DMS153 treated with DMSO at 0.1 percent for 48 hours (cell line): ENCODE results near the gene FARSB.
A peak's percentile ranks its signal among the peaks of the same experiment; 100 is the strongest.
"Not testable (repeated sequence)": the region's sequence is repeated elsewhere in the genome, so short reads cannot be mapped to it uniquely, and the experiment has no call there.

Experiments used
- DNase-seq: peaks from one replicate; lab custom pipeline; 2025; ENCODE audit not compliant: unreplicated experiment; lab: John Stamatoyannopoulos, UW

The FARSB gene

DNA sequence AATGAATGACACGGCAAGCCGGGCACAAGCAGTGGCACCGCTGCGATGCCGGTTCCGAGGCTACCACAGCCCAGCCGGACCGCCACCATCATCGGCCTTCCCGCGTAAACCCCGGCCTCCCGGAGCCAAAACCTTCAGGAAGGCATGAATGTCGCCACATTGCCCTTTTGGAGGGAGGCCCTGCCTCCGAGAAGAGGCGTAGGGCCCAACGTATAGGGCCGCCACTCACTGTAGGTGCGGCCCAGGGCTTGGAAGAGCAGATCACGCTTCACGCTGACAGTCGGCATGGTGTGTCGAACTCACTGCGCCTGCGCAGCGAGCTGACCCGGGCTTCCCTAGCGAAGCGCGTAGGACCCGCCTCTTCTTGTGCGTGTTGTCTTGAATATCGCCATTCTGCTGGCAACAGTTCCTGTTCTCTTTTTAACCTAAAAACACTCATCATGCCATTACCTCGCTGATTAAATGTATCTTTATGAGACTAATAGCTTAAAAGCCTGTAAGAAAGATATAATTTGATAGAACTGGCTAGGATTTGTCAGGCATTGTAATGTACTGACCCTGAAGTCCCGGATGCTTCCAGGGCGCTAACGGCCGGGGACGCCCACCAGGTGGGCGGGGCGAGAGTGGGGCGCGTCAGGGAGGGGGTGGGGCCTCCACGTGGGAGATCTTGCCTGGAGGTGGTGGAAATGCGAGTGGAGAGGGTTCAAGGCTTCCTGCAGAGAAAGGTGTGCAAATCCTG, at the start of gene FARSB:
Gene FARSB, minus strand, starts transcription at position 306 of the 739 bp plus-strand sequence. Its CDS starts 19 bp downstream, at position 287.
- peak; percentile 89 for DNase-seq

DNA sequence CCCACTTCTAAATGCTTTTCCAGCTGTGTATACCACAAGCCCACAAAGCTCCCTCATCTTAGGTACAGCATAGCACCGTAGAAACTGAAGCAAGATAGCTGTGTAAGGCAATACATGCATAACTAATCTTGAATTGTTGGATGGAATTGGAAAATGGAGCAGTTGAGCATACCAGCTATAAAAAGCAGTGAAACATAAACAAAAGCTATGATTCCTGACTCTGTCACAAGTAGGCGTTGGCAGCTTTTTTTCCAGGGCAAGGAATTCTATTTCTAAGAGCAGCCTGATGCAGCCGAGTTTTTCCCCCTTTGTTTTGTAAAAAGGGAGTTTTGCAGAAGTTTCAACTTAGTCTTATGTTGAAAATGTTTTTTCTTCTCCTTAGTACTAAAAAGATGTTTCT, 48.0 kb upstream of the FARSB start:
- DNase-seq = no peak

DNA sequence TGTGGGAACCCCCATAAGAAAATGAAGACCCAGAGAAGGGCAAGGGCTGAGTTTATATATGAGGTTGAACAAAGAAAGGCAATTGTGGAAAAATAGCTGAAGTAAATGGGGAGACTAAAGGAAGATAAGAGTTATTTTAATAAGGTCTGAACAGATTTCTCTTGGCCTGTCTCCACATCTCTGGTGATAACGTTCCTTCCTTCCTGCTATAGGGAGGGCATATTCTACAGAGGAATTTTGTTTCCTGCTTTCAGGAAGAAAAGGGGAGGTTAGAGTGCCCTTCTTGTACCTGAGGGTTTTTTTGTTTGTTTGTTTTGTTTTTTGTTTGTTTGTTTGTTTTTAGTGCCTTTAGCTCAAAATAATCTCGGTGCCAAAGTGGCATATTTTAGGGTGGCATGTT, 47.2 kb upstream of the FARSB start:
- no peak for DNase-seq

DNA sequence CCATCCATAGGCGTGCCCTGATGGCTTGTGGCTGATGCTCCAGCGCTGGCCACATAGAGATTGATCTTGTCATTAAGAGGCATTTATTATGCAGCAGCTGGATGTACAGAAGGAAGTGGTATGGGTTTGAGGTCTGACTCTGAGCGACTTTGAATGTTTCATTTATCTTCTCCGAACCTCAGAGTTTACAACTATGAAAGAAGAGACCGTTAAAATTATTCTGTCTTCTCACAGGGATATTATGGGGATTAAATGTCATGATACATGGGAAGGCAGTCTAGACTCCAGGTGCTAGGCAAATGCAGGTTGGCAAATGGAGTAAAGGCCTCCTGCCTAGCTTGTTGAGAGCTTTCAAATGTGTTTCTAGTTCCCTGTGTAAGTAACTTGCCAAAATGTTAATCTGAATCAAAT, 45.8 kb upstream of the FARSB start:
- no peak for DNase-seq

DNA sequence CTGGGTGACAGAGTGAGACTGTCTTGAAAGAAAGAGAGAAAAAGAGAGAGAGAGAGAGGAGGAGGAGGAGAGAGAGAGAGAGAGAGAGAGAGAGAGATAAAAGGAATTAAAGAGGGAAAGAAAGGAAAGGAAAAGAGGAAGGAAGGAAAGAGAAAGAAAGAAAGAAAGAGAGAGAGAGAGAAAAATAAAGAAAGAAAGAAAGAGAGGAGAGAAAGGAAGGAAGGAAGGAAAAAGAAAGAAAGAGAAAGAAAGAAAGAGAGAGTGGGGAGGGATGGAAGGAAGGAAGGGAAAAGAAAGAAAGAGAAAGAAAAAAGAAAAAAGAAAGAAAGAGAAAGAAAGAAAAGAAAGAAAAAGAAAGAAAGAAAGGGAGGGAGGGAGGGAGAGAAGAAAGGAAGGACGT, 45.3 kb upstream of the FARSB start:
- DNase-seq = no peak

DNA sequence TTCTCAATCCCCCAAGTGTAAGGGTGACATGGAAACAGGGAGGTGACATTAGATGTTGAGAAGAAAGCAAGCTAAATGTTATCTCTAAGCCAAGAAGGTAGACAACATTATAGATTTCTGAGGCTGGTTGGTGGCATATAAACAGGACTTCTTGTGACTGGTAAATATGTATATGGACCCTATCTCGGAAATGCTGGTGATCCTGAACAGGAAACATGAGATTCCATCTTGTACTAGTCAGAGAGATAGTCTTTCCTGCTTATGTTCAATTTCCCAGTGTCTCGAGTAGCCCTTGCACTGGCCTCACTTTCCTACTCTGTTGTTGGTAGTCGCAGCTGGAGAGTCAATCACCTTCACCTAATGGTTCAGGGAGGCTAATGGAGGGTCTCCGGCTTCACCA, 42.4 kb upstream of the FARSB start:
- DNase-seq = no peak

DNA sequence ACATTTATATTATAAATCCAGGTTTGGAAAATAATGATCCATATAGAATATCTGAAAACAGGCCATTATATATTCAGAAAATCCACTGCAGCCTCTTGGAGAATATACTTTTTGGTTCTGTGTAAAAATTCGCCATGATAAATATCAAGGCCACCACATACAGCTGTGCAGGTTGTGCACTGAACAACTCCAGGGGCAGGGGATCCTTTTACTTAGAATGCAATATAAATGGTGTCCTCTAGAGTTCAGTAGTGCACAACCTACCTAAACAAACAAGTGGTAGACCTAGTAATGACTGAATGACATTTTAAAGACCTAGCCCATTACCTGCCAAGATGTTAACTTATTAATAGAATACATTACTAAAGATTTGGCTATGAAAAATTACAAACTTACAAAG, 37.9 kb upstream of the FARSB start:
- peak; percentile 13 for DNase-seq

DNA sequence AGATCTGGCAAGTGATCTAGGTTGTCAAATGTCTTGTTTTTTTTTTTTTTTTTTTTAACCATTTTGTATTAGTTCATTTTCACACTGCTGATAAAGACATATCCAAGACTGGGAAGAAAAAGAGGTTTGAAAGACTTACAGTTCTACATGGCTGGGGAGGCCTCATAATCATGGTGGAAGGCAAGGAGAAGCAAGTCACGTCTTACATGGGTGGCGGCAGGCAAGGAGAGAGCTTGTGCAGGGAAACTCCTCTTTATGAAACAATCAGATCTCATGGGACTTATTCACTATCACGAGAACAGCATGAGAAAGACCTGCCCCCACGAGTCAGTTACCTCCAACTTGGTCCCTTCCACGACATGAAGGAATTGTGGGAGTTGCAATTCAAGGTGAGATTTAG, 37.5 kb upstream of the FARSB start:
- not testable (repeated sequence) for DNase-seq

DNA sequence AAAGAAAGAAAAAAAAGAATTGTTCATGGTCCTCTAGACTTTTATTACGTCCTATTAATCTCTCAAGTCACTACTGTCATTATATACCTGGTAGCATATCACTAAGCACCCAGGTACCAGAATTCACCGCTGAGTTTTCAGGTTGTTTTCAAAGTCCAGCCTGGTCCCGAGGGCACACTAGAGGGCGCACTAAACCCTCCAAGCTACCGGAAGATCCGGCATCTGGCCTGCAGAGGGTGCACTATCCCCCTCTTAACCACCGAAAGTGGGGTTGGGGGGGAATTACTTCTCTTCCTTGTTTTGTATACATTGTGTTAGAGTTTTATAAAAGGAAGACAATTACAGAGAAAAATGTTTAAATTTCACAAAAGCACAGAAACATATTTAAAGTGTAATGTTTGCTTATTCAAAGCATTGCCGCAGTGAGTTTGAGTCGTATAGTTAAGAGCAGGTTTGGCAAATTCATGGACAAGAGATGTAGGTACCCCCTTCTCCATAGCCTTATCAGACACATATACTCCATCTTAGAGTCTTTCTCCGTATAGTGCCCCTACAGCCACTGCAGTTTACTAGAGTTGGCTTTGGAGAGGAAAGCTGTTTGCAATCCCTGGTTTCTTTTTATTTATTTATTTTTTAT, 34.8 kb upstream of the FARSB start:
- DNase-seq = peak; percentile 54

DNA sequence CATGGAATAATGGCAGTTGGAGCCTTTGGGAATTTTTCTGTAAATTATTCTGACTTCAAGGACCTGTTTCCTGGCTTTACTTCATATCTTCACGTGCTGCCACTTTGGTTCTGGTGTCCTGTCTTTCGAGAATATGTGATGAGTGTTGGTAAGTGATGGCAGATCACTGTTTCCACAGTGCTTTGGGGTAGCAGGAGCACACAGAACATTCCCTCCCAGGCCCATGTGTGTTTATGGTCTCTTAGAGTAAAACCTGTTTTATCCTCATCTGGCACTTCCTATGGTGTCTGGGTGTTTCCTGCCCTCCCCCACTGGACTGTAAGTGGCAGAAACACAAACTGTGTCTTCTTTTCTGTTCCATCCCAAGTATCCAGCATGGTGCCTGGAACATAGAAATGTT, 33.4 kb upstream of the FARSB start:
- no peak for DNase-seq

DNA sequence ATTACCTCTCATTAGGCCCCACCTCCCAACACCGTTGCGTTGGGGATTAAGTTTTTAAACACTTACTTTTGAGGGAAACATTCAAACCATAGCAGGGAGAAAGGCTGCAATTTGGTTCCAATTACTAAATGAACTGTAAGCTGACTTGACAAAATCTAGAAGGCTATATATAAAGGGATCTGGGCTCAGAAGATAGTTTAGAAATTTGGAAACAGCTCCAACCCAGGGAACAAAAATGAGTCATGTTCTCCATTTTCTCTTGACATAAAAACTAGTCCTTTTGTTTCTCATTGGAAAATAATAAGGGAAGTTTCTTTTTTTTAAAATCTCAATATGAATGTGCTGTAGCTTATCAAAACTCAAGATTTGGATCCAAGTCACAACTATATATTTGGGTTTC, 33.0 kb upstream of the FARSB start:
- no peak for DNase-seq

DNA sequence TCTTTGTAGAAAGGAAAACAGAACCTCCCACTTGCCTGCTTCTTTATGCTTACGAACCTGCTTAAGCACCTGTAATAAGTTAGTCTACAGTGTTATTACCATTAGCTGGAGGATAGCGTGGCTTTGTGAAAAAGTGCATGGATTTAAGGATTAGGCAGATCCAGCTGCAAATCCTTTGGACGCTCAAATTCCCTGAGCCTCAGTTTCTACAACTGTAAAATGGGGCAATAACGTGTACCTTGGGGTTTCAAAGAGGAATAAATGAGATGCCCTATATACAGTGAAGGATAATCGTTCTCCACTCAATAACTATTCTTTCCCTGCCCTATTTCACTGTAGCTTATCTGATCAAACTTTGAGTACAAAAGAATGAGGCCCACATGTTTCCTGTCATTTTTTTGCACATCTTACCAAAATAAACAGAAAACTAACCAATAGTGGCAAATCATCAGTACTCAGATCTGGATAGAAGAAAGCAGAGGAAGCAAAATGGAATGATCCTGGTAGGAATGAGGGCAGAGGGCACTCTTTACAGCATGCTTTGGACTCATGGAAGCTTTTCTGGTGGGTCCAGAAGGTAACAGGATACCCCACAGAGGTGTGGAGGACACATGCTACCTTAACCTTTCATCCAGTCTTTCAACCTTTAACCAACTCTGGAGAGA, 30.3 kb upstream of the FARSB start:
- no peak for DNase-seq

DNA sequence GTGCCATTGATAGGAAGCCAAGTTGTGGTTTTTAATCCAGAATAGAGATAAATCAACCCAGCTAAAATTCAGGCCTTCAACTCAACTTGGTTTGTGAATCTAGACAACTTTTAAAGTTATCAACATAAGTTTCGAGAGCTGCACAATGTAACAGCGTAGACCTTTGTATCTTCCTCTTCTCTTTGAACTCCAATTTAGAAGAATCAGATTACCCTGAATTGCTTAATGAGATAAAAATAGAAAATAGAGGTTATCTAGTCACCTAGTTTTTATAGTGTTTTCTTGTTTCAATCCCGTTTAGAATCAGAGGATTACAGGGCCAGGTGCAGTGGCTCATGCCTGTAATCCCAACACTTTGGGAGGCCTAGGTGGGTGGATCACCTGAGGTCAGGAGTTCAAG, 27.9 kb upstream of the FARSB start:
- no peak for DNase-seq

DNA sequence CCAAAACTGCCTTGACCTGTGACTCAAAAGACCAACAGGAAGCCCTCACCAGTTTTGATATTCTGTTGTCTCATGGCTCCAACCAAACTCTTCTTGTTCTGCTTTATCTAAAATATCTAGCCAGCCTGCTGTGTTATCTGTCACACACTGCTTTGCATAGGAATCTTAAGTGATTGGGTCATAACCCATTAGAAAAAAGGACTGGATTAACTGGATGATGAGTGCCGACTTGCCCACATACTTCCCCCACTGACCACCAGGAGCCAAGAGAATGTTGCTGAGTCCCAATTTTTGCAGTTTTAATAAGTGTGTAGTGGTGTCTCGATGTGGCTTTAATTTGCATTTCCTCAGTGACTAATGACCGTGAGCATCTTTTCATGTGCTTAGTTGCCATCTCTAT, 22.1 kb upstream of the FARSB start:
- no peak for DNase-seq

DNA sequence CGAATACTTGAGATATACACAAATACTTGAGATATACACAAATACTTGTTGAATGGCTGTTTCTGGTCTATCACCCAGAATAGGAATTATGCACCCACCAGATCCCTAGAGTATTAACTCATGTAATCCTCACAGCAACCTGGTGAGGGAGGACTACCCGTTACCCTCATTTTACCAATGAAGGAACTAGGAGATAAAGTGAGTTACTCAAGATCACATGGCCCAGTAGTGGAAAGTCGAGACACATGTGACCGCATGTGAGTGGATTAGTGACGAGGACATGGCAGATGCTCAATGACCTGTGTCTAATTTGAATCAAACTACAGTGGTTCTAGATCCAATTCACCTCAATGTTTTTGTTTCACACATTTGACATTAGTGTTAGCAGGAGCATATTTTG, 18.0 kb upstream of the FARSB start:
- no peak for DNase-seq

DNA sequence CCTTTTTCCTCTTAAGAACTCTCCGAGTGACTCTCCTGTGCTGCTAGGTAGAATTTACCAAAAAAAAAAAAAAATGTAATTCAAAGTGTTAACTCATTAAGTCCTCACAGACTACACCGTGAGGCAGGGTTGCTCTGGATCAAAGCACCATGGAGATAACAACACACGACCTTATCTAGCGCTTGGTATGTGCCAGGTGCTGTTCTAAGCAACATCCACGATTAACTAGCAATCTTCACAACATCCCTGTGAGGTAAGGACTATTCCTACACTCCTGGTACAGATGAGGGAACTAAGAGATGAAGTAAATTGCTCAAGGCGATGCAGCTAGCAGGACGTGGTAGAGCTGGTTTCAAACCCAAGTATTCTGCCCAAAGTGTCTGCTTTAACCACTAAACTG, 17.4 kb upstream of the FARSB start:
- DNase-seq = no peak

DNA sequence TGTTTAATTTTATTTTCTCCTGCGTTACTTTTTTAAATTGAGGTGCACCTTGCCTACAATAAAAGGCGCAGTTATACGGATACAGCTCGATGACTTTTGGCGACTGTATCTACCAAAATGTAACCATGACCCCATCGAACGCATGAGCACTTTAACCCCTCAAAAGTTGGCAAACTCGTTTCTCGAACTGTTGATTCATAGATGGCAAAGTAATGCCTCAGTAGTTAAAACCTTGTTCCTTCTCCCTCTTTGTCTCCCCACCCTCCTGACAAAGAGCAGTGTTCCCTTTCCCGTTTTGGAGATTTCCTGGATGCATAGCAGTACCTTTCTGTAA, 16.1 kb upstream of the FARSB start:
- DNase-seq = no peak

DNA sequence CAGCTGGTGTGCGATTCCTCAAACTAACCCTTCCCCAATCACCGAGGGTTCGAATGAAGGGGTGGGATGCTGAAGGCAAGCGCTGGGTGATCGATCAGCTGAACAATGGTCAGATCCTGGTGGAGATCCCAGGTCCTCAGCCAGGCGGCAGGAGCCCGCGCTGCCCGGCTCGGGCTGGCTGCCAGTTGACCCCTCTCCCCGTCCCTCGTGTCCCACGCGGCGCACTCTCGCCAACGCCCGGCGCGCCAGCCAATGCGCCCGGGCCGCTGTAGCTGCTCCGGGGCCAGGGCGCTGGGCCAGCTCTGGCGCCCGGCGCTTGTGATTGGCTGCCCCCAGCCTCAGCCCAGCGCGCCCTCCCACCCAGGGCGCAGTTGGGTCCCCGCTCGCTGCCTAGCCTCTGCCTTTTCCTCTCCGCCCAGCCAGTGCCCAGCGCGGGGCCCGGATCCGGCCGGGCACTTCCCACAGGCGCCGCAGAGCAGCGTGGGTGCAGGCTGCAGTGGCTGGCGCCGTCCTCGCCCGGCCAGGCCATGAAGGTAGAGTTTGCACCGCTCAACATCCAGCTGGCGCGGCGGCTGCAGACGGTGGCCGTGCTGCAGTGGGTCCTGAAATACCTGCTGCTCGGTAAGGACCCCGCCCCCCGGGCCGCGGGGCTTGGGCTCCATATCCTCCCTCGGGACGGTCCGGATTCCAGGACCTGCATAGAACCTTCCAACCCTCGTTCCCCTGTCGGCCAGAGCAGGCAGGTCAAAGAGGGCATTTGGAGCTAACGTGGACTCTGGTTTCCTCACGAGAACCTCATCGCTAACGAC, 15.6 kb upstream of the FARSB start, which contains the start of gene MOGAT1:
Gene MOGAT1, plus strand, starts transcription at position 400 of the 809 bp plus-strand sequence. Its CDS starts 128 bp downstream, at position 528.
- DNase-seq = no peak

DNA sequence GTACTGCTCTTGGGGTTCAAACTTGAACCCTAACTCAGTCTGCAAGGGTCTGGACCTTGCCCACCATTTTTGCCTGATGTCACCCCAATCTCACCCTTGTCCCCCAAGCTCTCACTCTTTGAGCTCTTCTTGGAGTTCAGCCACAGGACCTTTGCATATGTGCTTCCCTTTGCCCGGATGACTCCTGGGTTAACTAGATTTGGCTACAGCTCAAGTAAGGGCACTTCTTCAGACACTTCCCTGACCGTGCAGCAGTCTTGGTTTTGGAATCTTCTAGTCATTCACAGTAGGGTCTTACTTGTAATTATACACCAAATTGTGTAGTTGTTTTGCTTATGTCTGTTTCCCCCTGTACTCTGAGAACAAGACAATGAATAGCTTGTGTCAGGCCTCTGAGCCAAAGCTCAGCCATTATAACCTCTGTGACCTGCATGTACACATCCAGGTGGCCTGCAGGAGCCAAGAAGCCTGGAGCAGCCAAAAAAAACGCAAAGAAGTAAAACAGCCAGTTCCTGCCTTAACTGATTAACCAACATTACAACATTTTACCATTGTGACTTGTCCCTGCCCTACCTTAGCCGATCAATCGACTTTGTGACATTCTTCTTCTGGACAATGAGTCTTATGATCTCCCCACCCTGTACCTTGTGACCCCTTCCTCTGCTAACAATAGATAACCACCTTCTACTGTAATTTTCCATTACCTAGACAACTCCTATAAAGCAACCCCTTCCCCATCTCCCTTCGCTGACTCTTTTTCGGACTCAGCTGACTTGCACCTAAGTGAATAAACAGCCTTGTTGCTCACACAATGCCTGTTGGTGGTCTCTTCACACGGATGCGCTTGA, 14.5 kb upstream of the FARSB start:
- no peak for DNase-seq

DNA sequence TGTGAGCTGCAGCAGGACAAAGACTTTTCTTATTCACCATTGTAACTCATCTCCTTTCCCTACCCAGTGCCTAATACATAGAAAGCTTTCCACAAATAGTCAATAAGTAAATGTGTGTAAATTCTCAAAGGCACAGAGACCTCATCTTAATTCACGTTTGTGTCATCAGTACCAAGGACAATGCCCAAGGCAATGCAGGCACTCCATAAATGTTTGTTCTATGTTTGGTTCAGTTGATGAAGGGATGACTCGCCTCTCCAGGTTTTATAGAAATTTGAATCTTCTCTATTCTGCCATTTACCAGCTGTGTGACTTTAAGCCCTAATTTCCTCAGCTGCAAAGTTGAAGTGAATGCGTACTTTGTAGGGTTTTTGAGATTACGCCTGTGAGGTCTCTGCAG, 13.5 kb upstream of the FARSB start:
- DNase-seq = no peak
